ENCODE results near the gene SLU7.

SLU7 gene

GRCh38 chr5:160363660-160364395, 55.1 kb downstream of the SLU7 start:
- DNase-seq, result no peak

DNA sequence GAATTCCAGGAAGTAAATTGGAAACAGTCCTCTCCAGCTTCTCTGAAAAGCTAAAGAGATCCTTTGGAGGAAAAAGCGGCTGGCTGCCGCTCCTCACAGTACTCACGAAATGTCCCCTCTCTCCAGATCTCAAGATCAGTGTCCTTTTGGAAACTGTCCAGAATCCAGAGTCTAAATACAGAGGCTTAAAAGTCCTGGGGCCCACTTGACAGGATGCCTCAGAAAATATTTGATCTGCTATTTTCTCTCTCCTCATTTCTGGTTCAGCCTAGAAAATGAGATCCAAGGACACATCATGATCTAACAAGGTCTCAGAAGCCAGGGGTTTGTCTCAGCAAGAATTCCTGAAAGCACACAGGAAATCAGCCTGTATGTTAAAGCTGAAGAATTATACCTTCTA, 55.7 kb downstream of the SLU7 start:
- DNase-seq, result no peak

- no peak for DNase-seq
These were observed 57.2 kb downstream of the SLU7 start for GRCh38 chr5:160361624-160362228.

DNA sequence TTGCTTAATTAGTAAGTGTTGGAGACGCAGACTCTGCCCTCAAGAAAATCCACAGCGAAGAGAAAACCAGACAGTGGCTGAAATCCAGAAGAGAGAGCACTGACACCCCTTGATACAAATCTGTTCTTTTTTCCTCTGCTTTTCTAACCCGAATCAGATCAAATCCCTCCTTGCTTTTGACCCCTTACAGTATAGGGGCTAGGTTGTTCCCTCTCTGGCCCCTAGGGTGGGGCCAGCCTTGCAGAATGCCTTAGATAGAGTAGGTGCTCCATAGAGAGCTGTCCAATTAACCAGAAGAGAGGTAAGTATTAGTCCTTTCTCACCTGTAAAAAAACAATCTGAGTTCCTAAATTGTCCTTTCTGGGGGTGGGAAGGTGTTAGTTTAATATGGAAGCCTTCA, 58.6 kb downstream of the SLU7 start:
- no peak for DNase-seq

GRCh38 chr5:160359816-160360215, 59.1 kb downstream of the SLU7 start:
- no peak for DNase-seq

DNA sequence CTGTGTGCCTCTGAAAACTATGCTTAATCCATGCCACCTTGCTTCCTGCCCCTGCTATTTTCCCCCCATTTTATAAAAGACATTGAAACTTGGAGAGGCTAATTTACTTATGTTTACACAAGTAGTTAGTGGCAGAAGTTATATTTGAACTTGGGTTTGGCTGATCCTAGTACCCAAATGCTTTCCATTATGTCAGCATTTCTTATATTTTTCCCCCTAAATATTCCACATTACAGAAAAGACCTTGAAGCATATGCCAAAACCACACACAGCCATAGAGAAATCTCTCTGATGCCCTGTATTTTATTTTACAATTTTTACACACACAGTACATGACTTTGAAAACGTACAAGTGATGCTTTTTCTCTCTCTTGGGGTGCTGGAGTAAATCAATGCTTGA, 59.6 kb downstream of the SLU7 start:
- DNase-seq, result no peak

GRCh38 chr5:160357861-160358411, 60.9 kb downstream of the SLU7 start:
- no peak for DNase-seq

DNA sequence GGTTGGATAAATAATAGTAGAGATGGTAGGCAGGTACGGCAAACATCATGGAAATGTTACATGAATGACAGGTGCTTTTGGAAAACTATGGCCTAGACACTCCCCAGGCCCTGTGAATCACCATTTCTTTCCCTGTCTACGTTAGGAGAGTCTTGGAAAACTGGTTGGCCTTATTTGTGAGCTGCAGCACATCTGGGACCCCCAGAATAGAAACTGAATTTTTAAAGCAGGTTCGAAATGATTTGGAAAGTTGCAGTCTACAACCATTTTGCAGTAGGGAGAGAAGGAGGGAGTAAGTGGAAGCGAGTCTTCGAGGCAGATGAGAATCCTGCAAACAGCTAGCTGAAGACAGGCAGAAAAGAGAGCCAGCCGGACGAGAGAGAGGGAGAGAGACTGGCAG, 61.5 kb downstream of the SLU7 start:
- DNase-seq, result no peak

DNA sequence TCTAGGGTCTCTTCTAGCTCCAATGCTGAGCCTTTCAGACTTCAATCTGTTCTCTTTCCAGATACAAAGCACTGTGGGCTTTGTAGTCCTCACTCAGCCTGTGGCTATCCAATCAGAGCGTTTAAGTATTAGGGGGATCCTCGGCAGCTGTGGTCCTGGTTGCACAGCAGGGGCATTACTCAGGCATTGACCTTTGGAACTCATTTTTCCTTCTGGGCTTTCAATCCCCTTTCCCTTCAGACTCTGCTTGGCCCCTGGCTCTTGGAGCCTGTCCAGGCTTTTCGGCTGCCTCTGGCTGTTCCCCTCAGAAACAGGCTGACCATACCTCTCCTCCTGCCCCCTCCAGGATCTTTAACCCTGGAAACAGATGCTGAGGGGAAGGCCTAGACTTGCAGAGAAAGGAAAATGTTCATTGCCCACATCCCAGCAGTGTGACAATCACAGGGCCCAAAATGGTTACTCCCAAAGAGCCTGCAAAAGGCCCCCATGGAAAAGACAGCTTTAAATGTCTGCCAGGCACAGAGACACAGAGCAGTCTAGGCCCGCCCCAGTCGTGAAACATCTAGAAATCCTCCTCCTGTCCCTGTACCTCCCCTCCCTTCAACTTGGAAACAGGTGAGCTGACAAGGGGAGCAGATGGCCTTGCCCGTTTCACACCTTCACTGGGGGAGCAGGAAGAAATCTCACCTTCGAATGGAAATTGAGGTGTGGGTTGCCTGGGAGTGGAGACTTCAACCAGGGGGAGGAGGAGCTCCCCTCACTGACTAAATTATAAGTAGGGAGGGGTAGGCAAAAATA, 62.1 kb downstream of the SLU7 start:
- no peak for DNase-seq

DNA sequence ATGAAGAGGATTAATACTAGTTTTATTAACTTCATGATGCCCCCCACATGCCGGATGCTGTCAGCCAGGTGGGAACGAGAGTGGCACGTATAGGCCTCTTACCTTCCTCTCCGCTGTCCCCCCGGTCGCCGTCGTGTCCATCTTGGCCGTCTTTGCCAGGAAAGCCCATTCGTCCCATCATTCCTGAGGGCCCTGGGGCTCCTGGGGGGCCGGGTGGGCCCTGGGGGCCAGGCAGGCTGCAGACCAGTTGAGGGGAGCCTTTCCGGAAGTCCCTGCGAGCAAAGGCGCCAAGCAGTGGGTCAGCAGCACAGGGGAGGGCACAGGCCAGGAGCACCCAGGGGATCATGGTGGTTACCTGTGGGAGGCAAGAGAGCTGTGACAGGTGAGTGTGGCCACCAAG, 64.2 kb downstream of the SLU7 start:
- DNase-seq, result no peak

DNA sequence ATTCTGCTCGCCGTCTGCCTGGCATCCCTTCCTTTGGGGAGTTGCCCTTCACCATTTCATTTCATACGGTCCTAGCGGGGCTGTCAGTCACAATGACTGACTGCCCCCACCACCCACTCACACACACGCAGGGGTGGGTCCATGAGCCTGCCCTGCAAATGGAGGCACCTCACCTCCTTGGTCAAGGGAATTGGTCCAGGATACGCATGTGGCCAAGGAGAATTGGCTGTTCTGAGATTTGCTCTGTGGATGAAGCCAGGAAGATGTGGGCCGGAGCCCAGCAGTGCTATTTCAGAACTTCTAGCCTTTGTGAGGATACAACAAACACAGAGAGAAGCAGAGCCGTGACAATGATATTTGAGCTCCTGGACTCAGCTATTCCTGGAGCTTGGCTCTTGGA, 65.5 kb downstream of the SLU7 start:
- no peak for DNase-seq

GRCh38 chr5:160352308-160352707, 66.6 kb downstream of the SLU7 start:
- no peak for DNase-seq

All from amniotic stem cell (primary cell).